Fibroblast of the aortic adventitia (primary cell): ENCODE measurements around the gene PAPPA. TPM values are rescaled to one million over a fixed set of nuclear protein-coding genes. Genes with fewer than 3 reads are reported as not detected.
A peak's percentile ranks its signal among the peaks of the same experiment; 100 is the strongest.

Source experiments
- DNase-seq: peaks from one replicate; pipeline ENCODE4 v3.0.0-alpha.2; 2010; ENCODE audit warnings: low read depth
- H3K4me3 ChIP-seq: 2 replicates; pipeline ENCODE4 v1.5.1; 2011; ENCODE audit warnings: low read depth, mild to moderate bottlenecking, control low read depth, low read length, moderate library complexity
- total RNA-seq: library from RNA; depleted of rRNA; stranded (reverse); fragments of >200 nt; gene quantifications from 2 replicates; pipeline ENCODE4 v1.2.3, GENCODE V29; 2012; ENCODE audit warnings: low replicate concordance
- TF ChIP-seq, protein P1 (sequence below): IDR thresholded peaks from 2 replicates; pipeline ENCODE4 v1.5.1; 2011; ENCODE audit warnings: mild to moderate bottlenecking, low read length, control low read depth, inconsistent platforms; ENCODE audit not compliant: insufficient read depth

The PAPPA gene
- total RNA-seq, 1 donor: 80.5 TPM

GRCh38 chr9:116149844-116150243 is 3.7 kb upstream of the PAPPA start:
- no peak overlapping the region for H3K4me3 ChIP-seq
- TF ChIP-seq, protein P1, sequence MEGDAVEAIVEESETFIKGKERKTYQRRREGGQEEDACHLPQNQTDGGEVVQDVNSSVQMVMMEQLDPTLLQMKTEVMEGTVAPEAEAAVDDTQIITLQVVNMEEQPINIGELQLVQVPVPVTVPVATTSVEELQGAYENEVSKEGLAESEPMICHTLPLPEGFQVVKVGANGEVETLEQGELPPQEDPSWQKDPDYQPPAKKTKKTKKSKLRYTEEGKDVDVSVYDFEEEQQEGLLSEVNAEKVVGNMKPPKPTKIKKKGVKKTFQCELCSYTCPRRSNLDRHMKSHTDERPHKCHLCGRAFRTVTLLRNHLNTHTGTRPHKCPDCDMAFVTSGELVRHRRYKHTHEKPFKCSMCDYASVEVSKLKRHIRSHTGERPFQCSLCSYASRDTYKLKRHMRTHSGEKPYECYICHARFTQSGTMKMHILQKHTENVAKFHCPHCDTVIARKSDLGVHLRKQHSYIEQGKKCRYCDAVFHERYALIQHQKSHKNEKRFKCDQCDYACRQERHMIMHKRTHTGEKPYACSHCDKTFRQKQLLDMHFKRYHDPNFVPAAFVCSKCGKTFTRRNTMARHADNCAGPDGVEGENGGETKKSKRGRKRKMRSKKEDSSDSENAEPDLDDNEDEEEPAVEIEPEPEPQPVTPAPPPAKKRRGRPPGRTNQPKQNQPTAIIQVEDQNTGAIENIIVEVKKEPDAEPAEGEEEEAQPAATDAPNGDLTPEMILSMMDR: peak; percentile 68
- DNase-seq: no peak

DNA sequence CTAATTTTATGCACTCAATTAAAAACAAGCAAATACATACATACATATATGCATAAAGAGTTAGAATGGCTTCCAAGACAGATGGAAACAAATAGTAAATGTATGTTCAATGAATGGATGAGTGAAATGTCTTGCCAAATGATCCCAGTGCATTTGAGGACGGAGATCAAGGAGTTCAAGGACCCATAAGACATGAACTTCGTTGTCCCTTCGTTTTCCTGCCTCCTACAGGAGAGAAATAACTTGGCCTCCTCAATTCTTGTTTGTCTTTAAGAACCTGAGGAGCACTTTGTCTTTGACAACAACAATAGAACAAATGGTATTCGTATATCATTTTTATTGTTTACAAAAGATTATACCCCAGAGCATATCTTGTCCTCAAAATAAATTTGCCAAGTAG is 2.4 kb upstream of the PAPPA start:
- H3K4me3 ChIP-seq: no peak overlapping the region
- no peak for DNase-seq
- TF ChIP-seq, protein P1: no peak

DNA sequence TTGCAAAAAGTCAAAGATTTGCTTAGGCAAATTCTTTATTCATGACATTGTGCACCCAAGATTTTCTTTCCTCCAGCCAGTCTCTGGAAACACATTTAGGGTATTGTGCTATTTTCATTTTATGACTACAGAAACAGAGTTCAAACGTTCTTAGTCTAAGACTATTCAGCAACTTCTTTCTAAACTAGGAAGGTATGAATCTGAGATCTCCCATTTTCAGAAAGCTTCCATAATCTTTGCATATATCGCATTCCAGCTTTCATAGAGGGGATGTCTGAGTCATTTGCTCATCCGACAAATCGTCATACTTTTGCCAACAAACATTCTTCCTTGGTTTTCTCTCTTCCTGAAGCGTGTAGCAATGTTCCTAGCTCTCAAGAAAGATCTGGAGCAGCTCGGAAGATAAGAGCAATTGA is 1.6 kb upstream of the PAPPA start:
- peak; percentile 95 for DNase-seq
- no peak overlapping the region for H3K4me3 ChIP-seq
- TF ChIP-seq, protein P1: no peak

DNA sequence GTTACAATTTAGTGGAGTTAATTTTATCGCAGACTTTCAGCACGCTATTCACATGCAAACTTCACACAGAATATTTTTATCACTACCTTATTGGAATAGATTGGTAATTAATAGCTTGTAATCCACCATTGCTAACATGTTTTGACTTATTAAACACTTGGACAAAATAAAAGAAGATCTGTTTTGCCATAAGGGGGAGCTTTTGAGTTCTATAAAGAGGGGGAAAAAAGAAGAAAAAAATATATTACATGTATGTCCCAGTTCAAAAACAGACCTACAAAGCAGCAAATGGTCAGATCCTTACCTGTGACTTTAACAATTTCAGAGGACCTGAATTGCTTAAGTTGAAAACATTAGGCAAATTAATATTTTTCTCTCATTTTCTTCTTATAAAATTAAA is 1.2 kb upstream of the PAPPA start:
- TF ChIP-seq, protein P1: peak; percentile 38
- DNase-seq: no peak
- H3K4me3 ChIP-seq: peak overlapping the region; percentile 5

DNA sequence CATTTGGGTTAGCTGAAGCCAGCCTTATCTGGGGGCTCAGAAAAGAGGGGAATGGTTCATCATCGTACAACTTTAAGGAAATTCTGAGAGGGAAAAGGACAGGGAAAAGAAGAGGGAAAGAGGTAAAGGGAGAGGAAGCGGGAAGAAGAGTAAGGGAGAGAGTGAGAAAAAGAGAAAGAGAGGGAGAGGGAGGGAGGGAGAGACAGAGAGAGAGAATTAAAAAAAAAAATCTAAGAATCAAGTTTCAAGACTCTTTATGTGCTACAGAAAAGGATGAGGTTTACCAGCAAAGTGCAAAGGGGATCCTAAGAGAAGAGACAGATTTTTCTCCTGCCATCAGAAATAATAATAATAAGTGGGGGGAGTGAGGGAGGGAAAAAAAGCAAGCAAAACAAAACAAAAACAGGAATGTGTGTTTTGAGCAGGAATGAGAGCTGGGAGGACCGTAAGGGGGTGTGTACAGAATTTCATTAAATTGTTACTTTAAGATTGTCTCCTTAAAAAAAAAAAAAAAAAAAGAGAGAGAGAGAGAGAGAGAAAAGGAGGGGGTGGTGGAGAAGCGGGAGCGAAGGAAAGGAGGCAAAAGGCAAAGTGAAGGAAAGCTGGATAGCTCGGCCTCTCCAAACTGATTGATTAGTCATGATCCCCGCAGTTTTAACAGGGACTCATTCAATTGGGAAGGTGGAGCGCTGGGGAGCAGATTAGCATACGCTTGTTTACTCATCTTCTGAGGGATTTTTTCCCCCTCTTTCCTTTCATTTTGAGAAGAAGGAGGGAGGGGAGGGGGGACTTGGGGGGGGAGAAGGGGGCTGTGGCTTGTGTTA is 438 bp upstream of the PAPPA start:
- TF ChIP-seq, protein P1: no peak
- peak overlapping the region; percentile 89 for H3K4me3 ChIP-seq
- peak; percentile 86 for DNase-seq

- no peak for DNase-seq
- H3K4me3 ChIP-seq: peak overlapping the region; percentile 89
- TF ChIP-seq, protein P1: no peak
Observed at GRCh38 chr9:116154334-116154975, 864 bp downstream of the PAPPA start.
